Suprapubic skin (tissue), 4 donors: ENCODE data around the gene RBM27. TPM values are rescaled to one million over a fixed set of nuclear protein-coding genes. Genes with fewer than 3 reads are reported as not detected.

Experiments
- DNase-seq, 2 donors: peaks; one replicate each; pipeline ENCODE4 v3.0.0-alpha.2; 2019; ENCODE audit warnings: low spot score in 2 of 2
- H3K27ac ChIP-seq: fragments of 200-600 bp; sonication (generic); one replicate; pipeline ENCODE4 v1.5.1; 2019
- H3K27me3 ChIP-seq: fragments of 200-600 bp; sonication (generic); one replicate; pipeline ENCODE4 v1.5.1; 2019
- H3K36me3 ChIP-seq: fragments of 200-600 bp; sonication (generic); one replicate; pipeline ENCODE4 v1.5.1; 2019
- H3K4me1 ChIP-seq: fragments of 200-600 bp; sonication (generic); one replicate; pipeline ENCODE4 v1.5.1; 2019
- H3K4me3 ChIP-seq: fragments of 200-600 bp; sonication (generic); one replicate; pipeline ENCODE4 v1.5.1; 2019; ENCODE audit warnings: mild to moderate bottlenecking
- H3K9me3 ChIP-seq: fragments of 200-600 bp; sonication (generic); one replicate; pipeline ENCODE4 v1.5.1; 2019
- EP300 ChIP-seq: sonication (generic); formaldehyde crosslinking; IDR thresholded peaks from one replicate; pipeline ENCODE4 v1.6.1; 2017; ENCODE audit warnings: antibody characterized with exemption
- POLR2A ChIP-seq, 2 donors: fragments of 450-650 bp; IDR thresholded peaks; one replicate each; pipeline ENCODE4 v1.6.1; 2017; ENCODE audit warnings: antibody characterized with exemption in 2 of 2, mild to moderate bottlenecking in 2 of 2, moderate library complexity in 2 of 2
- POLR2AphosphoS5 ChIP-seq, 3 donors: sonication (generic); formaldehyde crosslinking; IDR thresholded peaks; one replicate each; pipeline ENCODE4 v1.6.1; 2017; ENCODE audit warnings: antibody characterized with exemption in 3 of 3
- WGBS: methylation state at CpG from one replicate; pipeline ENCODE4 v1.1.5; 2018; 5-methylcytosine and 5-hydroxymethylcytosine counted together
- total RNA-seq, 4 donors: library from RNA; depleted of rRNA; stranded (reverse); fragments of >200 nt; gene quantifications; one replicate each; pipeline ENCODE4 v1.1.0, GENCODE V29; 2016
- TF ChIP-seq, protein P1 (sequence below), 2 donors: fragments of 200-600 bp in 1 of 2; fragments of 450-650 bp in 1 of 2; sonication (generic) in 1 of 2; IDR thresholded peaks; one replicate each; pipeline ENCODE4 v1.5.1; 2016 to 2019; ENCODE audit warnings: antibody characterized with exemption in 2 of 2, mild to moderate bottlenecking in 1 of 2, moderate library complexity in 1 of 2

RBM27 gene
- total RNA-seq, 4 donors from 2014 or later, result 19.4 to 47.6 (median 22.2) TPM

DNA sequence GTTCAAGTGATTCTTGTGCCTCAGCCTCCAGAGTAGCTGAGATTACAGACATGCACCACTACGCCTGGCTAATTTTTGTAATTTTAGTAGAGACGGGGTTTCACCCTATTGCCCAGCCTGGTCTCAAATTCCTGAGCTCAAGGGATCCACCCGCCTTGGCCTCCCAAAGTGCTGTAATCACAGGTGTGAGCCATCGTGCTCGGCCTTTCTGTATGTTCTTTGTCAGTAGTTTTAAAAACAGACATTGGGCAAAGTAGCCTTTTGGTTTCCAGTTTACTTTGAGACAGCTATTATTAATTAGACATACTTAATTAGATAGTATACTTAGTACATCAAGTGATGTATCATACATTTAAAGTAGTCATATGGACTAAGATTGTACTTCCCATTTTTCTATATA is 45.2 kb downstream of the RBM27 start:
- no peaks in the 10 kb centered on the region for H3K4me1 ChIP-seq
- H3K27ac ChIP-seq, result no peak overlapping the region
- TF ChIP-seq EP300 (no peak), POLR2A (IDR thresholded peaks at IDR 0.05) (no peak), POLR2AphosphoS5 (IDR thresholded peaks at IDR 0.05) (no peak)
- TF ChIP-seq, protein P1, sequence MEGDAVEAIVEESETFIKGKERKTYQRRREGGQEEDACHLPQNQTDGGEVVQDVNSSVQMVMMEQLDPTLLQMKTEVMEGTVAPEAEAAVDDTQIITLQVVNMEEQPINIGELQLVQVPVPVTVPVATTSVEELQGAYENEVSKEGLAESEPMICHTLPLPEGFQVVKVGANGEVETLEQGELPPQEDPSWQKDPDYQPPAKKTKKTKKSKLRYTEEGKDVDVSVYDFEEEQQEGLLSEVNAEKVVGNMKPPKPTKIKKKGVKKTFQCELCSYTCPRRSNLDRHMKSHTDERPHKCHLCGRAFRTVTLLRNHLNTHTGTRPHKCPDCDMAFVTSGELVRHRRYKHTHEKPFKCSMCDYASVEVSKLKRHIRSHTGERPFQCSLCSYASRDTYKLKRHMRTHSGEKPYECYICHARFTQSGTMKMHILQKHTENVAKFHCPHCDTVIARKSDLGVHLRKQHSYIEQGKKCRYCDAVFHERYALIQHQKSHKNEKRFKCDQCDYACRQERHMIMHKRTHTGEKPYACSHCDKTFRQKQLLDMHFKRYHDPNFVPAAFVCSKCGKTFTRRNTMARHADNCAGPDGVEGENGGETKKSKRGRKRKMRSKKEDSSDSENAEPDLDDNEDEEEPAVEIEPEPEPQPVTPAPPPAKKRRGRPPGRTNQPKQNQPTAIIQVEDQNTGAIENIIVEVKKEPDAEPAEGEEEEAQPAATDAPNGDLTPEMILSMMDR (IDR thresholded peaks at IDR 0.05), result no peak
- no peaks in the 10 kb centered on the region for H3K27me3 ChIP-seq
- no peak overlapping the region for H3K4me3 ChIP-seq
- peaks cover 28% of the 10 kb centered on the region for H3K36me3 ChIP-seq
- no peaks in the 10 kb centered on the region for H3K9me3 ChIP-seq
- DNase-seq, result no peak
- WGBS, result 99% methylated on average over 5 of the region's 5 CpGs

DNA sequence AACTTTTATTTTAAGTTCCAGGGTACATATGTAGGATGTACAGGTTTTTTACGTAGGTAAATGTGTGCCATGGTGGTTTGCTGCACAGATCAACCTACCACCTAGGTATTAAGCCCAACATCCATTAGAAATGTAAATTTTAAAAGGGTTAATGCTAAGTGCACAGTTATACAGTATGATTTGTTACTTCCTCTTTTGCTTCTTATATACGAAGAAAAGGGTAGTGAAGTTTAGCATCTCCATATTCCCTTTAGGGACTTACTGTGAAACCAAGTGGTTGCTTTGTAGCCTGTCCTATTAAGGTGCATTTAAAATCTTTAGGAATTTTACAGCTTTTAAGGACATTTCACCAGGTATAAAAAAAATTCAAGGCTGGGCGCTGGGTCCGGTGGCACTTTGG is 46.4 kb downstream of the RBM27 start:
- TF ChIP-seq POLR2A (IDR thresholded peaks at IDR 0.05), result no peak
- TF ChIP-seq EP300, result no peak
- no peak for TF ChIP-seq POLR2AphosphoS5 (IDR thresholded peaks at IDR 0.05)
- no peak overlapping the region for H3K4me3 ChIP-seq
- no peak for DNase-seq
- H3K27me3 ChIP-seq, result no peaks in the 10 kb centered on the region
- no peak overlapping the region for H3K27ac ChIP-seq
- peaks cover 23% of the 10 kb centered on the region for H3K36me3 ChIP-seq
- H3K9me3 ChIP-seq, result no peaks in the 10 kb centered on the region
- no peaks in the 10 kb centered on the region for H3K4me1 ChIP-seq
- whole genome bisulfite sequencing, result 96% methylated on average over 4 of the region's 4 CpGs

Other genes starting within 250 kb of the RBM27 start
- not detected for gene PLAC8L1, start 98.0 kb upstream of the RBM27 start, total RNA-seq
- gene LARS1, start 21.0 kb upstream of the RBM27 start, total RNA-seq, result 10 to 100 TPM; 55.5 to 94.1 (median 64.1) TPM
- gene POU4F3, start 135.2 kb downstream of the RBM27 start, total RNA-seq, result under 1 TPM in 1 of 4 donors, not detected in 3; 0.19 TPM
- 100 to 1,000 TPM in 1 of 4 donors, 10 to 100 TPM in 3; 59.1 to 164 (median 65.1) TPM for gene TCERG1, start 243.7 kb downstream of the RBM27 start, total RNA-seq